HG02885 (cell line): ENCODE data around the gene FAM229A.
"Not testable (repeated sequence)": the region's sequence is repeated elsewhere in the genome, so short reads cannot be mapped to it uniquely, and the experiment has no call there.

Source experiments
- ATAC-seq: cut with Tn5 transposase; IDR thresholded peaks from one replicate; pipeline ENCODE4 v1.9.1; 2021; ENCODE audit warnings: mild to moderate bottlenecking; ENCODE audit not compliant: unreplicated experiment, poor library complexity

Gene FAM229A

GRCh38 chr1:32377541-32378220 lies 15.4 kb upstream of the FAM229A start:
- no peak for ATAC-seq

GRCh38 chr1:32376199-32376598 lies 13.9 kb upstream of the FAM229A start:
- no peak for ATAC-seq

- no peak for ATAC-seq
Measured at GRCh38 chr1:32373996-32374592, 11.8 kb upstream of the FAM229A start.

- no peak for ATAC-seq
Measured at GRCh38 chr1:32372149-32372756, 10.0 kb upstream of the FAM229A start.

- ATAC-seq: no peak
Measured at GRCh38 chr1:32367912-32368635, 5.8 kb upstream of the FAM229A start.

- no peak for ATAC-seq
Measured at GRCh38 chr1:32365445-32365844, 3.2 kb upstream of the FAM229A start.

- no peak for ATAC-seq
Measured at GRCh38 chr1:32364836-32365235, 2.6 kb upstream of the FAM229A start.

- ATAC-seq: no peak
Measured at GRCh38 chr1:32363713-32364112, 1.4 kb upstream of the FAM229A start.

- ATAC-seq: no peak
Measured at GRCh38 chr1:32361674-32362473, 411 bp downstream of the FAM229A start.

- ATAC-seq: no peak
Measured at GRCh38 chr1:32361308-32361673, 994 bp downstream of the FAM229A start.

- no peak for ATAC-seq
Measured at GRCh38 chr1:32358435-32358834, 3.9 kb downstream of the FAM229A start.

- ATAC-seq: no peak
Measured at GRCh38 chr1:32357614-32358013, 4.7 kb downstream of the FAM229A start.

GRCh38 chr1:32356478-32356877 lies 5.8 kb downstream of the FAM229A start:
- ATAC-seq: no peak

GRCh38 chr1:32355778-32356177 lies 6.5 kb downstream of the FAM229A start:
- ATAC-seq: not testable (repeated sequence)

- ATAC-seq: no peak
Measured at GRCh38 chr1:32353886-32354570, 8.3 kb downstream of the FAM229A start.

- no peak for ATAC-seq
Measured at GRCh38 chr1:32353431-32353830, 8.9 kb downstream of the FAM229A start.

- no peak for ATAC-seq
Measured at GRCh38 chr1:32352831-32353383, 9.4 kb downstream of the FAM229A start.

- no peak for ATAC-seq
Measured at GRCh38 chr1:32352239-32352745, 10.0 kb downstream of the FAM229A start.
